ENCODE results near the gene LRRC75A.
A peak's percentile ranks its signal among the peaks of the same experiment; 100 is the strongest.
"Not testable (repeated sequence)": the region's sequence is repeated elsewhere in the genome, so short reads cannot be mapped to it uniquely, and the experiment has no call there.

The LRRC75A gene, protein sequence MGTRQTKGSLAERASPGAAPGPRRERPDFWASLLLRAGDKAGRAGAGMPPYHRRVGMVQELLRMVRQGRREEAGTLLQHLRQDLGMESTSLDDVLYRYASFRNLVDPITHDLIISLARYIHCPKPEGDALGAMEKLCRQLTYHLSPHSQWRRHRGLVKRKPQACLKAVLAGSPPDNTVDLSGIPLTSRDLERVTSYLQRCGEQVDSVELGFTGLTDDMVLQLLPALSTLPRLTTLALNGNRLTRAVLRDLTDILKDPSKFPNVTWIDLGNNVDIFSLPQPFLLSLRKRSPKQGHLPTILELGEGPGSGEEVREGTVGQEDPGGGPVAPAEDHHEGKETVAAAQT

GRCh38 chr17:16491703-16492612 is at the start of gene LRRC75A:
TSS of gene LRRC75A (minus strand) at chr17:16492193. CDS start at chr17:16491990, 203 bp downstream.
- DNase-seq = no peak

DNA sequence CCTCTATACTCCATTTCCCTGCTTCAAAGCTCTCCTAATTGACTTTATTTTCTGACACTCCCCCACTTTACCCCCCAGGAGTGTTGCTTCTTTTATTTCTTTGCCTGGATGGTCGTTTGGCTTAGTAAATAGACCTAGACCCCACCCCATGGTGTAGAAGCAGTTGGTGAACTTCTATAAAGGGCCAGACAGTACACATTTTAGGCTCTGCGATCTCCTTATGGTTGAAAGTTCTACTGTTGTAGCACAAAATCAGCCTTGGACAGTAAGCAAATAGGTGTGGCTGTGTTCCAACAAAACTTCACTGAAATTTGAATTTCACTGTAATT is 45.1 kb upstream of the LRRC75A start:
- no peak for DNase-seq

DNA sequence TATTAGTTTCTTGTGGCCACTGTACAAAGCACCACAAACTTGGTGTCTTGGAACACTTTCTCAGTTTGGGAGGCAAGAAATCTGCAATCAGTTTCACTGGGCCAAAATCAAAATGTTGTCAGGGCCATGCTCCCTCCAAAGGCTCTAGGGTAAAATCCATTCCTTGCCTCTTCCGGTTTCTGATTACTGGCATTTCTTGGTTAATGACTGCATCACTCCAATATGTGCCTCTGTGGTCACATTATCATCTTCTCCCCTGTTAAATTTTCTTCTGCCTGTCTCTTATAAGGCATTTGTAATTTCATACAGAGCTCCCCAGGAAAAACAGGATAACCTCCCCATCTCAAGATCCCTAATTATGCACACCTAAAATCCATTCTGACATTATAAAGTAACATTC is 42.2 kb upstream of the LRRC75A start:
- DNase-seq = no peak

GRCh38 chr17:16529906-16530305 is 37.9 kb upstream of the LRRC75A start:
- no peak for DNase-seq

GRCh38 chr17:16527298-16527697 is 35.3 kb upstream of the LRRC75A start:
- no peak for DNase-seq

- DNase-seq = not testable (repeated sequence)
Observed at GRCh38 chr17:16525556-16525955, 33.6 kb upstream of the LRRC75A start.

GRCh38 chr17:16521070-16521727 is 29.2 kb upstream of the LRRC75A start:
- DNase-seq = peak; percentile 3

DNA sequence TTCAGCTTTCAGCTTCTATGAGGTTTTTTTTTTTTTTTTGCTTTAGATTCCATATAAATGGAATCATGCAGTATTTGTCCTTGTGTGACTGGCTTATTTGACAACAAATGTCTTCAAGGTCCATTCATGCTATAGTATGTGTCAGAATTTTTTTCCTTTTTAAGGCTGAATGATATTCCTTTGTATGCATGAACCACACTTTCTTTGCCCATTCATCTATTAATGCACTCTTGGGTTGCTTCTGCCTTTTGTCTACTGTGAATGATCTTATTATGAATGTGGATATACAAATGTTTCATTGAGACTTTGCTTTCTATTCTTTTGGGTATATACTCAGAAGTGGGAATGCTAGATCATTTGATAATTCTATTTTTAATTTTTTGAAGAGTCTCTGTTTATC is 27.0 kb upstream of the LRRC75A start:
- no peak for DNase-seq

DNA sequence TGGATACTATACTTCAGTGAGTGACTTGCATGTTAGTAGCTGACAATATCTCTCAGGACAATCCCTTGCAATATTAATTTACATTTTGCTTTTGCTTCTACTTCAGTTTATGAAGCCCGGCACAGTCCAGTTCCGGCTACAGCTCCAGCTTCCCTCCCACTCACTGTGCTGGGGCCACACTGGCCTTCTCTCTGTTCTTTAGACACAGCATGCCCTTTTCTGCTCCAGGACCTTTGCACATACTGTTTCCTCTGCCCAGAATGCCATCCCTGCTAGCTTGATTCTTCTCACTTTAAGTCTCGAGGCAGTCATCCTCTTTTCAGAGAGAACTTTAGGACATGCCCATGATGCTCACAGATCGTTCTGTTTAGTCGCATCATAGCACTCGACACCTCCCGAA is 25.5 kb upstream of the LRRC75A start:
- DNase-seq = no peak

- peak; percentile 1 for DNase-seq
Observed at GRCh38 chr17:16516594-16517051, 24.6 kb upstream of the LRRC75A start.

GRCh38 chr17:16515933-16516332 is 23.9 kb upstream of the LRRC75A start:
- DNase-seq = no peak

GRCh38 chr17:16513873-16514272 is 21.9 kb upstream of the LRRC75A start:
- DNase-seq = no peak

- DNase-seq = no peak
Observed at GRCh38 chr17:16512011-16512410, 20.0 kb upstream of the LRRC75A start.

- DNase-seq = no peak
Observed at GRCh38 chr17:16511593-16511992, 19.6 kb upstream of the LRRC75A start.

GRCh38 chr17:16507918-16508533 is 16.0 kb upstream of the LRRC75A start:
- DNase-seq = no peak

DNA sequence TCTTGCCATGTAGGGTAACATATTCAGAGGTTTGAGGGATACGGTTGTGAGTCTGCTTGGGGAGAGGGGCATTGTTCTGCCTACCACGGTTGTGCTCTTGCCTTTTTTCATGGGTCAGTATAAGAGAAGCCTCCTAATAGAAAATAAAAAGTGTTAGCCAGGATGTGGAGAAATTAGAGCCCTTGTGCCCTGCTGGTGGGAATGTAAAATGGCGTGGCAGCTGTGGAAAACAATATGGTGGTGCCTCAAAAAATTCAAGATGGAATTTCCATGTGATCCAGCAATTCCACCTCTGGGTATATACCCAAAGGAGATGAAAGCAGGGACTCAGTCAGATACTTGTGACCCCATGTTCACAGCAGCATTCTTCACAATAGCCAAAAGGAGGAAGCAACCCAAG is 14.2 kb upstream of the LRRC75A start:
- DNase-seq = no peak

DNA sequence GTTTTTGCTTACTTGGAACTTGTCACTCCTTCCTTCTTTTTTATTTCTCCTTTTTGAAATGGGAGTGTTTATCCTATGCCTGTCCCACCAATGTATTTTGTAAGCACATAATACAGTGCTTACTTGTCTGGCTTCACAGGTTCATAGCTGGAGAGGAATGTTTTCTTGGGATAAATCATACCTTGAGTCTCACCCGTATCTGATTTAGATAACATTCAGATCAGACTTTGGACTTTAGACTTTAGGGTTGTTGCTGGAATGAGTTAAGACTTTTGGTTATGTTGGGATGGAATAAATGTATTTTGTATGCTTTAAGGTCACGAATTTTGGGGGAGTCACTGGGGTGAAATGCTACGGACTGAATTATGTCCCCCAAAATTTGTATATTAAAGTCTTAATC is 13.0 kb upstream of the LRRC75A start:
- no peak for DNase-seq

DNA sequence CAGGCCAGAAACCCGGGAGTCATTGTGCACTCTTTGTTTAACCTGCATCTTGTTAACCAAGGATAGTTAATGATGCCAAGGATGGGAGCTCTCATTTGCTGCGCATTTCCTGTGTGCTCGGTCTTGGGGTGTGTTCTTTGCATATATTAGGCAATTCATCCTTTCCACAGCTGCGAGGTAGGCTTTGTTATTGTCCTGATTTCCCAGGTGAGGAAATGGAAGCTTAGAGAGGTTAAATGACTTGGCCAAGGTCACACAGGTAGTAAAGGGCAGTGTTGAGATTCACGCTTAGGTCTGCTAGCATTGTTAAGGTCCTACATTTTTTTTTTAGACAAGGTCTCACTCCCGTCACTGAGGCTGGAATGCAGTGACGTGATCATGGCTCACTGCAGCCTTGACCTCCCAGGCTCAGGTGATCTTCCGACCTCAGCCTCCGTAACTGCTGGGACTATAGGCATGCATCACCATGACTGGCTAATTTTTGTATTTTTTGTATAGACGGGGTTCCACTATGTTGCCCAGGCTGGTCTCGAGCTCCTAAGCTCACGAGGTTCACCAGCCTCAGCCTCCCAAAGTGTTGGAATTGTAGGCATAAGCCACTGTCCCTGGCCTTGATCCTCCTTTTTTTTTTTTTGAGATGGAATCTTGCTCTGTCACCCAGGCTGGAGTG is 5.0 kb upstream of the LRRC75A start:
- no peak for DNase-seq

GRCh38 chr17:16495980-16496819 is 4.2 kb upstream of the LRRC75A start:
- no peak for DNase-seq

DNA sequence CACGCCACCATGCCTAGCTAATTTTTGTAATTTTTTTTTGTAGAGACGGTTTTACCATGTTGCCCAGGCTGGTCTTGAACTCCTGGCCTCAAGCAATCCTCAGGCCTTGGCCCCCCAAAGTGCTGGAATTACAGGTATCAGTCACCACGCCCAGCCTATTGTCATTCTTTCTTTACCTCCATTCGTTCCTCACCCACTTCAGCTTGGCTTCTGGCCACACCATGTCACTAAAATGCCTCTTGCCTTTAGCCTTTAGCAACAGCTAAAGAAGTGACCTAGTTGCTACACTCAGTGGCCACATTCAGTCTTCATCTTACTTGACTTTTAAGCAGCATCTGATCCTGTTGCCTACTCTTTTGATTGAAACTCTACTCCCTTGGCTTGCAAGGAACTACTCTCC is 3.6 kb upstream of the LRRC75A start:
- DNase-seq = no peak

- DNase-seq = no peak
Observed at GRCh38 chr17:16494059-16494458, 2.1 kb upstream of the LRRC75A start.

All from DMS 273 treated with DMSO at 0.1 percent for 48 hours (cell line).